Measurements from ENCODE around the gene GRP.

Gene GRP

DNA sequence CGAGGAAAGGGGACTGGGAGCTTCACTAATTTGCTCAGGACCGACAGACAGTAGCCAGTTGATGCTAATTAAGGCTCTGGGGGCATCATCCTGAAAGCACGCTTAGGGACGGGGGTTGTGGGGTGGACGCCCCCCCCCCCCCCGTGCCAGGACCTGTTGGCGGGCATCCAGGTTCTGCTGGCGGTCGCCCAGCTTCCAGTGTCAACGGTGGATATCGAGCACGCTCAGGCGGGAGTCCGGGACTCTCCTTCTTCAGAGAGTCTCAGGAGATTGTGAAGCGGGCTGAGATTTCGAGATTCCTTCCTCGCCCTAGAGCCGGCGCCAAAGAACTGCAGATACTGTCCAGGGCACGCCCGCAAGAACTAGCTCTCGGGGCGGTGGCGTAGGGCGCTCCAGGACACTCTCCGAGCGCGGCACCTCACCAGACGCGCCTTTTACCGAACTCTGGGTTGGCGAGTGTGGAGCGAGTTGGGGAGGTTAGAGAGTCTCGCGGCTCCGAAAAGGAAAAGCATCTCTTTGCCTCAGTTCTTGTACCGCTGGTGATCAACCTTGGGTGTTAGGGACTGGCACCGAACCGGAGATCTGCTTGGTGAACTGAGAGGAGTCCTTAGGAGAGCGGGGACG is 47.7 kb downstream of the GRP start:
- DNase-seq (ENCODE audit: low read depth) = no peak

DNA sequence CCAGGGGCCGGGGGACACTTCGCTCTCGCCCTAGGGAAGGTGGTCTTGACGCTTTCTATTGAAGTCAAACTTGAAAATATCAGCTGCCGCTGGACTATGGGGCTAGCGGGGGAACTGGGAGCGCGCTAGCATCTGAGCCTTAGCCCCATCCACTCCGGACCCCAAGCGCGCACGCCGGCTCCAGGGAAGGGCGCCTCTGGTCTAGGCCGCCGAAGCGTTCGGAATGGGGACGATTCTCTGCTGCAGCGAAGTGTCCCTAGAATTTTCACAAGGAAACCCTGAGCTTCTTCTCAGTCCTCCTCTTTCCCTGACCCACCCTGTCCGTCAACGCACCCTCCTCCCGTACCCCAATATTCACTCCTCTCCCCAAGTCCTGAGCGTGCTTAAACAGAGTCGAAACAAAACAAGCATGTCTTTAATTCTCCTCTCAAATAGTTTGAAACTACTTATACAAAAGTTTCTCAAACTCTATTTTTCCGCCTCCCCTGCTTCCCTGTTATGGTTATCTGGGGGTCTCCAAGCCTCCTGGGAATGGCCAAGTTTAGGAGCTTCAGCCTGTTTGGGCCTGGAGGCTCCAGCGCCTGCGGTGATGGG is 48.3 kb downstream of the GRP start:
- no peak for DNase-seq (ENCODE audit: low read depth)

DNA sequence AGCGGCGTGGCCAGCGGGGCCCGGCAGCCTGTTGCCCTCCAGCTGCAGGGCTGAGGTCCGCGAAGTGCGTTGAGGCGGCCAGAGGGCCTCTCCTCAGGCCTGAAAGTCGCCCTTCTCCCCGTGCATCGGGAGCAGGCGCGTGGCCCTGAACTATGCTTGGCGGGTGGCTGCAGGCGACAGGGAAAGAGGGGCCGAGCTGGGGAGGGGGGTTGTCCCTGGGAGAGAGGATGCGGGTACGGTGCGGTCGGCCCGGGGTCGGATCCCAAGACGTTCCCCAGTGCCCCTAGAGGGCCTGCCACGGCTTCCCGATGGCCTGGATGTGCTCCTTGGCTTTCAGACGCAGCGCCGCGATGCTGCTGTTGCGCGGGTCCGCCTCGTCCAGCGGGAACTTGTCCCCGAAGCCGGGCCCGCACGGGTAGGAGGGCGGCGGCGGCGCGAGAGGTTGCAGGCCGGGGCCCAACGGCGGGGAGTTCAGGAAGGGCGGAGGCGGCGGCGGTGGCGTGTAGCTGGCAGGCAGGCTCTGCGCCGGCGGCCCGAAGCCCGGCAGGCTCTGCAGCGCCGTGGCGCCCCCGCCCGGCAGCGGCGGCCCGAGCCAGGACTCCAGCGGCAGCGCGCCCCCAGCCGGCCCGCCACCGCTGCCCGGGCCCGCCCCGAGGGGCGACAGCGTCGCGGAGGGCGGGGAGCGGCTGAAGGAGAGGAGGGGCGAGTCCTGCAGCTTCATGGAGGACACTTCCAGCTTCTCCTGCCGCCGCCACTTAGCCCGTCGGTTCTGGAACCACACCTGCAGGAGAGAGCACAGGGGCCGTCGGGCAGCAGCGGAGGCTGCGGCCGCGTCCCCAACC is 49.0 kb downstream of the GRP start:
- no peak for DNase-seq (ENCODE audit: low read depth)

DNA sequence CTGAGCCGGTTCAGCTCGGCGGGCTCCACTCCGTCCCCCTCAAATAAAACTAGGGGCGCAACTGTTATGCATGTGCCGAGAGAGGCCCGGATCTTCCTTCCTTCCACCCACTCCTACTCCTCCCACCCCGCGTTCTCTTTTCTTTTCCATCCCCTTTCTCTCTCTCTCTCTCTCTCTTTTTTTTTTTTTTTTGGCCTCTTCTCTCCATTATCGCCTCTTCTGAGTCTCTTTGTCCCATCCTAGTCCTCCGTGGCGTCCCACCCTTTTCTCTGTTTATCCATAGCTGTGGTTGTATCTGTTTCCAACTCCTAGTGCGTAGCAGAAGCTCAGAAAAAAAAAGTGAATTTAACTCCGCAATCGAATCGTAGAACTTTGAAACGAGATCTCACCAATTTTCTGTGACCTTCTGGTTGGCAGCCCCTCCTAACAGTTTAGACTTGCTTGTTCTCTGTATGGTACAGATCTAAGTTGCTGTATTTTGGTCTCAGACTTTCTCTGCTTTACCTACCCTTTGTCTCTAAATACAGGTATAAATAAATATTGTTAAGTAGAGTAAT is 49.7 kb downstream of the GRP start:
- DNase-seq (ENCODE audit: low read depth) = no peak

DNA sequence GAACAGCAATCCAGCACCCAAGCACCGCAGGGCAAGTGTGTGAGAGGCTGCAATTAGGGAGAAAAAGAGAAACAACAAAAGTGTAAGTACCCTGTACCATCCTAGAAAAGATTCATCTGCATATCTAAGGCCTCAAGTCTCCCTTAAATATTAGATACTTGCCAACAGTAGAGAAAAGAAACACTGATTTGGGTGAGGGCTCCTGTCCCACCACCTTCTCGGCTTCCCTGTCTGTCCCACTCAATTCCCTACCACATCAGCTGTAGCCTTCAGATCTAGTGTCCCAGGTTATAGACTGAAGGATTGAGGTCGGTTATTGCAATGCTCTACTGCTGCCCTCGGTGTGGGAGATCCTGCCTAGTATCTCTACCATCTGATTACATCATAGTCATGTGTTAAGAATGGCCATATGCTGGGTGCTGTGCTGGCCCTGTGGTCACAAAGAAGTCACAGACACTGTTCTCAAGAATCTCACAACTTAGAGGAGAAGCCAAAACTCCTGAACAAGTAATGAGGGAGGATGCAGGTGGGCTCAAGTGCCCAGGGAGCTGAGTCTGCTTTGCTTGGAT is 50.8 kb downstream of the GRP start:
- no peak for DNase-seq (ENCODE audit: low read depth)

DNA sequence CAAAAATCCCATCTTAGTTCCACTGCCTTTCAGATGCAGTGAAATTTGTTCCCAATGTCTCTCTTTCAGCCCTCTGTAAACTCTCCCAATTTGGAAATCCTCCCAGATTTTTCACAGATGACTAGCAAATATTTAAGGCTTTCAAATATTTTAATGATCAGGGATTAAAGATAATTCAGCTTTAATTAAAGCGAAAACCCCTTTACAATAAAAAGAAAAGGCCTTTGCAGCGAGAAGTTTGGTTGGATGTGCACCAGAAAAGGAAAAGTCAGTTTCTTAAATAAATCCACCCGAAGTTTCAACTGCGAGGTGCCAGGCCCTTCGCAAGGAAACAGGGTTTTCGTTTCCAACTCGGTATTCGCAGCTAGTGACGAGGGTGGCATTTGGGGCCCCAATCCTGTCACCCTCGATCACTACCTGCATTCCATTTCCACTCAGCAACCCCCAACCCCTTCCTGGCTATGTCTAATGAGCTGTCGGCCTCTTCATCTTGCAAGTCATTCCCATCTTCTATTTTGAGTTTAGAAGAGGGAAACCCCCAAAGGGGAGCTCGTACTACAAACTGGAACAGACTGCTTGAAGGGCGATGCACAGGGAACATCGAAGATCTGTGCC is 51.8 kb downstream of the GRP start:
- no peak for DNase-seq (ENCODE audit: low read depth)

DNA sequence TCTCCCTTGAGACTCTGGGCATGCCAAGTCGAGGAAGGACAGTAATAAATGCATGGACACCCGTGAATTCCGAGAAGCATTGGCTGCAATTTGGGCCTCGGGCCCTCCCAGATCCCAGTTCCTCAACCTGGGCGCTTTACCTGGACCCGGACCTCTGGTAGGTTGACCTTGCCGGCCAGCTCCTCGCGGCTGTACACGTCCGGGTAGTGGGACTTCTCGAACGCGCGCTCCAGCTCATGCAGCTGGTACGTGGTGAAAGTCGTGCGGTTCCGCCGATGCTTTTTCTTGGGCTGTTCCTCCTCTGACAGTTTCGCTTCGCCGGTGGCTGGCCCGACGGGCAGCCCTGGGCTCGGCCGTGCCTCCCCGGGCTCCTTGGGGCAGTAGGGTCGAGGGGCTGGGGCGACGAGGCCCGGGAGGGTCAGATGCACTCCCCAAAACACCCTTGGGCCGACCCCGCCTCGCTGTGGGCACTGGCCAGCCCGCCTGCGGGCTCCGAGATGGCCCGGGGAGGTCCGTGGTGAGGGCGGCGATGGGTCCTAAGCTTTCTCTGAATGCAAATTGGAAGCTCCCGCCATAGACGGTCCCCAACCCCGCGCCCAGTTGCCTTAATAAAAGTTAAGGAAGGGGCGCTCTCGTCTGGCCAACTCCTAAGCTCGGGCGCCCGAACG is 52.4 kb downstream of the GRP start:
- no peak for DNase-seq (ENCODE audit: low read depth)

DNA sequence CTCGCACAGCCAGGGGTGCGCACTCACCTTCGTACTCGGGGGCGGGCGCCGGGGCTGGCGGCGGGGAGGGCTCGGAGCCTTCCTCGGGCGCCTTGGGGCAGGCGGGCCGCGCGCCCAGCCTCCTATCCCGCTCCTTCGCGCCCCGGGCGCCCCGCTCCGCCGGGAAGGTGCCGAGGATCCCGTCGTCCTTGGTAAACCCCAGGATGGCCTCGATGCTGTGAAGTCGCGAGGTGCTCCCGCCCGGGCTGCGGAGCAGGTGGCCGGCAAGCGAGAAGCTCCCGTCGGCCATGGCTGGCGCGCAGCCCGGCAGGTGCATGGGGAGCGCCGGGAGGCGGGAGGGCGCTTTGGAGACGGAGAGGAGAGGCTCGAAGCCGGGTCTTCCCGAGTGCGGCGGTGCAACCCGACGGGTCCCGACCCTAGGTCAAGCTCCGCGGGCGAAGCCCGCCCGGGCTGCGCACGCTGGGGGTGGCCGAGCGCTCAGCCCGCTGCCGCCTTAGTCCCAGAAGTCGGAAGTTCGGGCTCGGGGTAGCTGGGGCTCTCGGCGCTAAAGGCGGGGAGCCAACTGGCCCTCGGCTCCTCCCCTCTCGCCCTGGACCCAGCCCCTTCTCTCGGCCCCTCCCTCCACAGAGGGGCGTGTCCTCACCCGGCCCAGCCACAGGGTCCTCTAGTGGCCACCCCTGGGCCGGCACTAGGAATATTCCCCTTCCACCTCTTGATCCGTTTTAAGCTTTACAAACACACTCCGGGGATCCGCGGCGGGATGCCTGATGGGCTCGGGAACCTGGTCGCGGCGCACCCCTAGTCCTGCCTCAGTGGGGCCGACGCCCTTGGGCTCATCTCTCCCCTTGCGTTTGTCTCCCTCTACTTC is 53.2 kb downstream of the GRP start, which contains the start of gene RAX:
Gene RAX, minus strand, starts transcription at position 564 of the 868 bp plus-strand sequence. Its CDS starts 248 bp downstream, at position 316.
- DNase-seq (ENCODE audit: low read depth) = no peak

DNA sequence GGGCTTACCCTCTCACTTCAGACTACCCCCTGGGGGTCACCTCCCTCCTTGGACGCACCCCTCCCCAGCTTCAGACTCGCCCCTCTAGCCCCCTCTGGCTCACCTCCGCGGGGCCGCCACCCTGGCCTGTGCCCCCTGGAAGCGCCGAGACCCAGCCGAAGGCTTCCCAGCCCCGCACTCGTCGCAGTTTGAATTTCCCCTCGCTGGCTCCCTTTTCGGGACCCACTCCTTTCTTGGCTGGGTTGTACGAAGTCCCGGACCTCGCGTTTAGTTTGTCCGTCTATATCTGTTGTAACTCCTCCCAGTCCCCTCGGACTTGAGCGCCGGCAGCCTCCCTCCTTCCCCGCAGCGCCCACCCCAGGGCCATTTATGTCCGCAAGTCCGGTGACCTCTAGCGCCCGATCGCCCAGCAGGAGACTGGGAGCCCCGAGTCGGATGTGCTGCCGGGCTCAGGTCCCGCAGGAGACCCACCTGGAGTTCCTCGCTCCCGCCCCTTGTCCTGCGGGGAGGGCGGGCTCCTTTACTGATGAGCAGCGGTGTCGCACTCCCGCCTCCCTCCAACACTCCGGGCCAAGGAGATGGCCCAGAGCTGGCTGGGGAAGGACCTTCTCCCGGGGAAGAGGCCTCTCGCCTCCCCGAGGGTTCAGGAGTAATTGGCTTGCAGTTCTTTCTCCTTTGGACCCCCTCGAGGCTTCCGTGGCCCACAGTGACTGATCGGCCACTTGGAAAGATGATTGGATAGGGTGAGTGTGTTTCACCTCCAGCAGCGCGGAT is 54.0 kb downstream of the GRP start:
- DNase-seq (ENCODE audit: low read depth) = no peak

DNA sequence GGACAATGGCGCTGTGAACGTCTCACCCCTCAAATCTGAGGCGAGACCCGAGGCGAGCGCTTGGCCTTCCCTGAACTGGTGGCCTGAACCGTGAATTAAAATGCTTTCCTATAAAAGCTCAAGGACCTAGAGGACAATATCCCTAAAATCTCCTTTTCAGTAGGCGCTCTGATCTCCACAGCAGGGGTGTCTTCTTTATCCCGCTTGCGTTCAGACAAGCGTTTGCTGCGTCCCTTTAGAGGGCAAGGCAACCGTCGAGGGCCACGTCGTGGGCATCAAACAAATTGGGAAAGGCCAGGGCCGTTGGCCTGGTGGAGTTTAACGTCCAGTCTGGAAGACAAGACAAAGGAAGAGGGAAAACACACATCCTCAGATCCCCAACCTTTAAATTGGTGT is 54.6 kb downstream of the GRP start:
- no peak for DNase-seq (ENCODE audit: low read depth)

DNA sequence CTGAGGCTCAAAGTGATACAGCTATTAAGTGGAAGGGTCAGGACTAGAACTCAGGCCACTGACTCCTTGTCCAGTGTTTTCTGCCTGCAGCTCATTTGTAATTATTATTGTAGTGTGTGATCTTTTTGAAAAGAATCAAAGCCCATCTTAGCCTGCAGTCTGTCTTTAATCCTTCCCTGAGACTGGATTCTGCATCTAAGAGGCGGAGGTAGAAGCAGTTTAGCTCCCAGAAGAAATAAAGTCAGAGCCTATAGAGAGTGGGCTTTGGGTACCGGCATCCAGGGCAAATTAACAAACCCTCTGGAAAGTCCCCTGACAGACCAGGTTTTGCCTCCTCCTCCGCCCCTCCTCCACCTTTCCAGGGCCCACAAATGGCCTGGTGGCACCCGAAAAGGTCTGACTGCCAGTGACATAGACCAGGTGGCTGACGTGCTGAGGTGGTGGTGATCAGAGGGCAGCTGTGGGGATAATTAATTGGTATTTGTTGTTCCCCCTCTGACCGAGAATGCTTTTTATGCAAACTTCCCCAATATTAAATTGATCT is 55.5 kb downstream of the GRP start:
- no peak for DNase-seq (ENCODE audit: low read depth)

DNA sequence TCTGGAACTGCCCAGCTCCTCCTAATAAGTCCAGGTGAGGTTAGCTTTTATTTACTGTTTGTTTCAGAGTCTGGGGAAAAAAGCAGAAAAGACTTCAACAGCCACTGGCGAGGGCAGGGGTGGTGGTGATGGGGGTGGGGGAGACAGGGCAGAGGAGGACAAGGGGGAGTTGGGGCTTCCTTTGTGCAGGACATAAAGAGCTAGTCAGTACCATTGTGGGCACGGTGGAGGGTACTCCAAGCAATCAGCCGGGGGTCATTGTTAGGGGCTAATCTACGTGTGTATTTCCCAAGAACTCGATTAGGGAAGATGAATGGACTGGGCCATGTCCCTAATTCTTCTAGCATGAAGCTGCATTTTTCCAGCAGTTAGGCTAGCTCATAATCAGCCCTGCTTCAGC is 56.1 kb downstream of the GRP start:
- DNase-seq (ENCODE audit: low read depth) = no peak

DNA sequence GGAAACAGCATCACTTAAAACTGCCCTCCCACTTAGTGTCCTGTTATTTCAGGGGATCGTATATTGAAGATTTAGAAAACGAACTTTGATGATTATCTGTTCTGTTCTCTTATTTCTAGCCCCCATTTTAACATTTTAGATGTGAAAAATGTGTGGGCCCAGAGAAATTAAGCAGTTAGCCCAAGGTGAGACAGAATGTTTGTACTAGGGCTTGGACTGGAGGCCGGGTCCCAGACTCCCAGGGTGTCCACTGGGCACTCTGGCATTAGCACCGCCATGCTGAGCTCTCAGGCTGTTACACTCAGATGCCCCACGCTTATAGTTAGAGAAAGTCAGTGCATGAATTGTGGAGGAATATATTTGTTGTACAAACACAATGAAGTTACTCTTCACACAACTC is 58.8 kb downstream of the GRP start:
- DNase-seq (ENCODE audit: low read depth) = no peak

DNA sequence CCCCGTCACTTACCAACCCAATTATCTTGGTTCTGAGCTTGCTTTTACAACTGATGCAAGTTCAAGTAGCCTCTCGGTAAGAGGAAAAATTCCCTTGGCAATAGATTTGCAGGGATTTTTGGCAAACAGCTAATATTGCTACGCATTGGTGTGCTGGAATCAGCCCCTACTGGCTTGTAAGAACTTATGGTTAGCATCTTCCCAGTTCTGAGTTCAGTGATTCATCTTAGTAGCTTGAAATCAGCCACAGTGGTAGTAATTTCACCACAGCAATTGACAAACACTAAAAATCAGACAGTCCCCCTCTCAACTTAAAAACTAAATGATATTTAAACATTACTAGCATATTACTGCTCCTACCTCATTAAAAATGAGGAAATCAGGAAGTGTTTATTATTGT is 59.2 kb downstream of the GRP start:
- no peak for DNase-seq (ENCODE audit: low read depth)

DNA sequence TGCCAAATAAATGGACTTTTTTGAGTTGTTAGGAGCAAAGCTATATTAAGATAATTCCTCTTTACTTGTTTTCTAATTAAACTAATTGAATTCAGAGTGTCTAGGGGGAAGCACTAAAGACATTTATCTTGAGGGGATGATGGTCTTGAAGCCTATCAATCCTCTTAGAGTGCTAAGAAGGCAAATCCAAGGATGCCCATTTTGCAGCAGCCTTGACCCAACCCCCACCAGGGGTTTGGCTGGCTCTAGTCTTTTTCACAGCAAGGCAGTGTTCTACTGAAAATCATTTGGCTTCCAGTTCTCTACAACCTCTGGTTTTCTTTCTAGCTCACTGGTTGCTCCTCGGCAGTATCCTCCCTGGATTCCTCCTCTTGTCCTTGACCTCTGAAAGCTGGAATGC is 59.8 kb downstream of the GRP start:
- no peak for DNase-seq (ENCODE audit: low read depth)

Data from T follicular helper cell (primary cell).